AG09309 (cell line): Measurements from ENCODE around the gene GCKR.
"Not testable (repeated sequence)": the region's sequence is repeated elsewhere in the genome, so short reads cannot be mapped to it uniquely, and the experiment has no call there.

Experiments used
- DNase-seq: peaks from one replicate; pipeline ENCODE4 v3.0.0-alpha.2; 2010; ENCODE audit warnings: low read depth
- H3K4me3 ChIP-seq: 2 replicates; pipeline ENCODE4 v1.5.1; 2011; ENCODE audit warnings: mild to moderate bottlenecking, low read depth, low read length, moderate library complexity; ENCODE audit not compliant: control insufficient read depth
- CTCF ChIP-seq: IDR thresholded peaks from 2 replicates; pipeline ENCODE4 v1.5.1; 2011; ENCODE audit warnings: mild to moderate bottlenecking, low read depth, low read length, inconsistent platforms; ENCODE audit not compliant: insufficient read depth, control insufficient read depth; ENCODE audit errors: missing control alignments

Gene GCKR

GRCh38 chr2:27522400-27522945, 25.8 kb downstream of the GCKR start:
- TF ChIP-seq CTCF: no peak
- no peak for DNase-seq

GRCh38 chr2:27527182-27527581, 30.5 kb downstream of the GCKR start:
- no peak for DNase-seq
- no peak for TF ChIP-seq CTCF
- no peak overlapping the region for H3K4me3 ChIP-seq

More at GRCh38 chr2:27522400-27522945, 25.8 kb downstream of the GCKR start:
- no peak overlapping the region for H3K4me3 ChIP-seq

GRCh38 chr2:27531983-27532382, 35.3 kb downstream of the GCKR start:
- no peak for DNase-seq
- TF ChIP-seq CTCF: no peak
- H3K4me3 ChIP-seq: no peak overlapping the region

- no peak for DNase-seq
- no peak for TF ChIP-seq CTCF
- H3K4me3 ChIP-seq: no peak overlapping the region
Observed at GRCh38 chr2:27537287-27537686, 40.6 kb downstream of the GCKR start.

- H3K4me3 ChIP-seq, DNase-seq: not testable (repeated sequence)
Observed at GRCh38 chr2:27538839-27539450, 42.3 kb downstream of the GCKR start.

GRCh38 chr2:27539649-27540048, 43.0 kb downstream of the GCKR start:
- DNase-seq, H3K4me3 ChIP-seq: not testable (repeated sequence)

- DNase-seq: no peak
- no peak overlapping the region for H3K4me3 ChIP-seq
- TF ChIP-seq CTCF: no peak
Observed at GRCh38 chr2:27544143-27544821, 47.6 kb downstream of the GCKR start.
